Body of pancreas (tissue), 4 donors: ENCODE measurements around the gene TOM1L1. TPM values are rescaled to one million over a fixed set of nuclear protein-coding genes. Genes with fewer than 3 reads are reported as not detected.

Experiments
- ATAC-seq: fragments of 150-250 bp; one replicate; pipeline ENCODE4 v1.9.1; 2016
- DNase-seq, 4 donors: peaks; one replicate each; pipeline ENCODE4 v3.0.0-alpha.2; 2019
- H3K27ac ChIP-seq, 4 donors: fragments of 200-600 bp; sonication (generic); 1 replicate in 3 of 4; 2 replicates in 1 of 4; pipeline versions ENCODE4 v1.5.1 to v1.6.1; 2016 to 2019; ENCODE audit warnings: mild to moderate bottlenecking in 1 of 4, mixed read lengths in 1 of 4, moderate library complexity in 1 of 4
- H3K27me3 ChIP-seq, 2 donors: fragments of 200-600 bp; sonication (generic); one replicate each; pipeline ENCODE4 v1.6.0; 2016; ENCODE audit warnings: mild to moderate bottlenecking in 1 of 2
- H3K36me3 ChIP-seq, 2 donors: fragments of 200-600 bp; sonication (generic); replicated peaks in 1 of 2; 2 replicates each; pipeline ENCODE4 v1.5.1; 2016; ENCODE audit warnings: low read depth in 2 of 2; ENCODE audit not compliant: insufficient read depth in 1 of 2
- H3K4me1 ChIP-seq: fragments of 200-600 bp; sonication (generic); one replicate; pipeline ENCODE4 v1.6.0; 2016
- H3K4me3 ChIP-seq, 2 donors: fragments of 200-600 bp; sonication (generic); 1 replicate in 1 of 2; 2 replicates in 1 of 2; pipeline ENCODE4 v1.5.1; 2016 to 2019
- H3K9me3 ChIP-seq, 3 donors: fragments of 200-600 bp; sonication (generic); 1 replicate in 2 of 3; 2 replicates in 1 of 3; pipeline ENCODE4 v1.5.1; 2016
- CTCF ChIP-seq, 7 experiments: fragments of 450-650 bp in 4 of 7; fragments of 200-600 bp in 3 of 7; sonication (generic) in 3 of 7; IDR thresholded peaks; one replicate each; pipeline ENCODE4 v1.5.1; 2016 to 2019; ENCODE audit warnings: antibody characterized with exemption in 7 of 7
- POLR2A ChIP-seq, 3 donors: fragments of 450-650 bp; IDR thresholded peaks; one replicate each; pipeline ENCODE4 v1.6.1; 2016; ENCODE audit warnings: antibody characterized with exemption in 3 of 3, mild to moderate bottlenecking in 2 of 3
- WGBS, 2 donors: methylation state at CpG; one replicate each; pipeline ENCODE4 v1.1.5; 2017; 5-methylcytosine and 5-hydroxymethylcytosine counted together
- intact Hi-C: fragments of 100-400 bp; cut with DNase I; formaldehyde crosslinking; loops from one replicate; pipeline ENCODE4 v1.15.1; 2023
- small RNA-seq: library from RNA; depleted of rRNA; stranded (forward); fragments of <200 nt; gene quantifications from one replicate; pipeline ENCODE3, GENCODE V24; 2016
- total RNA-seq, 2 donors: library from RNA; depleted of rRNA; stranded (reverse); fragments of >200 nt; gene quantifications; one replicate each; pipeline ENCODE4 v1.1.0, GENCODE V29; 2016

Gene TOM1L1
- total RNA-seq, 2 donors from 2014 or later, result 41.5 to 50.8 TPM

GRCh38 chr17:54996441-54996840, 95.8 kb downstream of the TOM1L1 start:
- Histone ChIP-seq H3K27me3 (no peaks in the 10 kb centered on the region), H3K36me3 (no peaks in the 10 kb centered on the region), H3K4me1 (no peaks in the 10 kb centered on the region), H3K9me3 (no peaks in the 10 kb centered on the region), H3K4me3 (no peak overlapping the region), H3K27ac (no peak overlapping the region)
- no peak for ATAC-seq
- TF ChIP-seq CTCF (IDR thresholded peaks at IDR 0.05) (no peak), POLR2A (IDR thresholded peaks at IDR 0.05) (no peak)
- DNase-seq, result no peak
- intact Hi-C loops, result loop anchor here (10.0 kb wide), 2 partner anchors 298 to 348 kb away; no protein-coding TSS in a partner anchor
- WGBS, 2 donors, result 88 to 94% methylated on average over 1 of the region's 1 CpG

GRCh38 chr17:55002458-55002857, 101.8 kb downstream of the TOM1L1 start:
- no peak for DNase-seq
- TF ChIP-seq CTCF (IDR thresholded peaks at IDR 0.05), result no peak
- TF ChIP-seq POLR2A (IDR thresholded peaks at IDR 0.05), result no peak
- no peaks in the 10 kb centered on the region for H3K36me3 ChIP-seq
- no peaks in the 10 kb centered on the region for H3K4me1 ChIP-seq
- intact Hi-C loops, result no loop called here
- no peaks in the 10 kb centered on the region for H3K9me3 ChIP-seq
- ATAC-seq, result no peak
- no peaks in the 10 kb centered on the region for H3K27me3 ChIP-seq
- no peak overlapping the region for H3K27ac ChIP-seq
- H3K4me3 ChIP-seq, result no peak overlapping the region

GRCh38 chr17:55004484-55004883, 103.8 kb downstream of the TOM1L1 start:
- DNase-seq (no peak), ATAC-seq (no peak)
- no peak overlapping the region for H3K27ac ChIP-seq
- intact Hi-C loops, result no loop called here
- no peaks in the 10 kb centered on the region for H3K27me3 ChIP-seq
- H3K4me3 ChIP-seq, result no peak overlapping the region
- H3K4me1 ChIP-seq, result no peaks in the 10 kb centered on the region
- no peaks in the 10 kb centered on the region for H3K36me3 ChIP-seq
- no peaks in the 10 kb centered on the region for H3K9me3 ChIP-seq
- TF ChIP-seq CTCF (IDR thresholded peaks at IDR 0.05), result no peak
- no peak for TF ChIP-seq POLR2A (IDR thresholded peaks at IDR 0.05)
- 86 to 87% methylated on average over 5 of the region's 5 CpGs for whole genome bisulfite sequencing, 2 donors

GRCh38 chr17:55005520-55005919, 104.9 kb downstream of the TOM1L1 start:
- Histone ChIP-seq H3K9me3 (no peaks in the 10 kb centered on the region), H3K4me1 (no peaks in the 10 kb centered on the region), H3K27me3 (no peaks in the 10 kb centered on the region), H3K27ac (no peak overlapping the region), H3K4me3 (no peak overlapping the region), H3K36me3 (no peaks in the 10 kb centered on the region)
- TF ChIP-seq POLR2A (IDR thresholded peaks at IDR 0.05) (no peak), CTCF (IDR thresholded peaks at IDR 0.05) (peak in 6 of 7 experiments; percentile 13 to 37 (median 30))
- ATAC-seq (no peak), DNase-seq (peak in 1 of 4 donors; percentile 13)
- intact Hi-C loops, result no loop called here
- 79 to 88% methylated on average over 1 of the region's 1 CpG for WGBS, 2 donors

Small RNA genes within 50 kb of the gene (small RNA-seq; reads per million reads assigned to genes)
- not detected for gene AC007485.1

Other genes with a start within 250 kb of the TOM1L1 start
- 10 to 100 TPM; 19.8 to 30.1 TPM for gene COX11, start 67.8 kb downstream of the TOM1L1 start, total RNA-seq
- gene STXBP4, start 67.9 kb downstream of the TOM1L1 start, total RNA-seq, result 1 to 10 TPM; 3.6 to 9.3 TPM